Trophoblast cell (in vitro differentiated cells and primary cell): ENCODE data around the gene MYL6B.
A peak's percentile ranks its signal among the peaks of the same experiment; 100 is the strongest.

Experiments
- DNase-seq, 2 donors: peaks; one replicate each; pipeline ENCODE4 v3.0.0-alpha.2; 2016
- H2AFZ ChIP-seq: 2 replicates; pipeline ENCODE4 v1.6.1; 2013; ENCODE audit warnings: low read length, moderate library complexity, mild to moderate bottlenecking; ENCODE audit not compliant: insufficient read depth, poor library complexity
- H2AK5ac ChIP-seq: 2 replicates; pipeline ENCODE4 v1.6.1; 2013; ENCODE audit warnings: mild to moderate bottlenecking, low read length
- H2BK120ac ChIP-seq: 2 replicates; pipeline ENCODE4 v1.6.1; 2013; ENCODE audit warnings: low read length, mild to moderate bottlenecking, moderate library complexity; ENCODE audit not compliant: insufficient read depth, poor library complexity
- H2BK12ac ChIP-seq: 2 replicates; pipeline ENCODE4 v1.6.1; 2013; ENCODE audit warnings: mild to moderate bottlenecking, low read length, moderate library complexity
- H2BK5ac ChIP-seq: 2 replicates; pipeline ENCODE4 v1.6.1; 2013; ENCODE audit warnings: low read length, low read depth, moderate library complexity, mild to moderate bottlenecking; ENCODE audit not compliant: poor library complexity
- H3K14ac ChIP-seq: 2 replicates; pipeline ENCODE4 v1.6.1; 2013; ENCODE audit warnings: mild to moderate bottlenecking, low read length
- H3K18ac ChIP-seq: 2 replicates; pipeline ENCODE4 v1.6.1; 2013; ENCODE audit warnings: mild to moderate bottlenecking, low read length
- H3K23ac ChIP-seq: 2 replicates; pipeline ENCODE4 v1.6.1; 2013; ENCODE audit warnings: low read length
- H3K27ac ChIP-seq: 2 replicates; pipeline ENCODE4 v1.5.1; 2013; ENCODE audit warnings: low read depth, mild to moderate bottlenecking, inconsistent platforms, low read length, moderate library complexity
- H3K27me3 ChIP-seq: 2 replicates; pipeline ENCODE4 v1.6.1; 2013; ENCODE audit warnings: inconsistent platforms, mild to moderate bottlenecking, low read length, moderate library complexity; ENCODE audit not compliant: insufficient read depth
- H3K36me3 ChIP-seq, 2 experiments: 1 replicate in 1 of 2; 2 replicates in 1 of 2; pipeline ENCODE4 v1.6.1; 2013; ENCODE audit warnings: low read length in 2 of 2, mild to moderate bottlenecking in 2 of 2, moderate library complexity in 1 of 2; ENCODE audit not compliant: insufficient read depth in 2 of 2, control insufficient read depth in 1 of 2
- H3K4ac ChIP-seq: 2 replicates; pipeline ENCODE4 v1.6.1; 2013; ENCODE audit warnings: low read depth, mild to moderate bottlenecking, low read length, moderate library complexity
- H3K4me1 ChIP-seq, 2 experiments: 1 replicate in 1 of 2; 2 replicates in 1 of 2; pipeline ENCODE4 v1.6.1; 2013; ENCODE audit warnings: low read length in 2 of 2, mild to moderate bottlenecking in 2 of 2, moderate library complexity in 1 of 2; ENCODE audit not compliant: insufficient read depth in 2 of 2, control insufficient read depth in 1 of 2
- H3K4me2 ChIP-seq: 2 replicates; pipeline ENCODE4 v1.6.1; 2013; ENCODE audit warnings: inconsistent platforms, mild to moderate bottlenecking, low read length, moderate library complexity
- H3K4me3 ChIP-seq: 2 replicates; pipeline ENCODE4 v1.5.1; 2013; ENCODE audit warnings: mild to moderate bottlenecking, low read depth, low read length, inconsistent platforms
- H3K79me1 ChIP-seq: one replicate; pipeline ENCODE4 v1.6.1; 2013; ENCODE audit warnings: low read length
- H3K79me2 ChIP-seq: 2 replicates; pipeline ENCODE4 v1.6.1; 2013; ENCODE audit warnings: low read length, mild to moderate bottlenecking; ENCODE audit not compliant: control insufficient read depth, insufficient read depth, poor library complexity
- H3K9ac ChIP-seq: 2 replicates; pipeline ENCODE4 v1.6.1; 2013; ENCODE audit warnings: mild to moderate bottlenecking, low read length
- H3K9me3 ChIP-seq: 2 replicates; pipeline ENCODE4 v1.6.1; 2013; ENCODE audit warnings: low read depth, mild to moderate bottlenecking, control low read depth, inconsistent platforms, low read length; ENCODE audit not compliant: insufficient read depth
- H4K12ac ChIP-seq: 2 replicates; pipeline ENCODE4 v1.6.1; 2013; ENCODE audit warnings: low read depth, mild to moderate bottlenecking, low read length, moderate library complexity
- H4K8ac ChIP-seq: 2 replicates; pipeline ENCODE4 v1.6.1; 2013; ENCODE audit warnings: low read depth, mild to moderate bottlenecking, low read length, moderate library complexity
- H4K91ac ChIP-seq: one replicate; pipeline ENCODE4 v1.6.1; 2013; ENCODE audit warnings: low read depth, mild to moderate bottlenecking, low read length, moderate library complexity
- WGBS: extraction: QIAGEN DNeasy Blood & Tissue Kit; methylation state at CpG from one replicate; pipeline ENCODE4 v1.1.7; 2013; ENCODE audit warnings: missing lambda C conversion rate; ENCODE audit not compliant: insufficient read length, insufficient coverage; ENCODE audit errors: extremely low coverage; 5-methylcytosine and 5-hydroxymethylcytosine counted together

The MYL6B gene

GRCh38 chr12:56172839-56173238, 20.5 kb downstream of the MYL6B start:
- no peak overlapping the region for H2AK5ac ChIP-seq
- WGBS, result no CpG with 5 or more reads among the region's 7 CpGs
- peaks cover 57 to 65% of the 10 kb centered on the region in 2 experiments for H3K36me3 ChIP-seq

GRCh38 chr12:56178347-56178746, 26.0 kb downstream of the MYL6B start:
- H3K27ac ChIP-seq, result no peak overlapping the region
- H2AFZ ChIP-seq, result no peak overlapping the region
- no peak overlapping the region for H2BK5ac ChIP-seq
- H2BK120ac ChIP-seq, result no peak overlapping the region
- H3K4me2 ChIP-seq, result no peak overlapping the region
- no peak overlapping the region for H2AK5ac ChIP-seq
- H3K23ac ChIP-seq, result no peak overlapping the region
- no peaks in the 10 kb centered on the region for H3K79me2 ChIP-seq
- H3K27me3 ChIP-seq, result no peaks in the 10 kb centered on the region
- no peak for DNase-seq
- no peak overlapping the region for H4K8ac ChIP-seq
- peak overlapping the region; percentile 36 for H3K9ac ChIP-seq
- no CpG with 5 or more reads among the region's 3 CpGs for WGBS
- peaks cover 2% of the 10 kb centered on the region for H3K9me3 ChIP-seq
- no peak overlapping the region for H4K91ac ChIP-seq
- no peak overlapping the region for H3K4me3 ChIP-seq
- H3K79me1 ChIP-seq, result no peaks in the 10 kb centered on the region
- peaks cover 36 to 46% of the 10 kb centered on the region in 2 experiments for H3K36me3 ChIP-seq
- no peak overlapping the region for H3K4ac ChIP-seq
- H3K14ac ChIP-seq, result no peak overlapping the region
- no peak overlapping the region for H4K12ac ChIP-seq
- H3K18ac ChIP-seq, result no peak overlapping the region
- no peaks in the 10 kb centered on the region for H3K4me1 ChIP-seq
- H2BK12ac ChIP-seq, result no peak overlapping the region

More at GRCh38 chr12:56172839-56173238, 20.5 kb downstream of the MYL6B start:
- DNase-seq, result no peak
- H4K12ac ChIP-seq, result no peak overlapping the region
- no peak overlapping the region for H3K18ac ChIP-seq
- H3K4me1 ChIP-seq, result no peaks in the 10 kb centered on the region
- no peaks in the 10 kb centered on the region for H3K79me1 ChIP-seq
- H3K4me3 ChIP-seq, result peak overlapping the region; percentile 31
- no peak overlapping the region for H3K4me2 ChIP-seq
- no peak overlapping the region for H3K4ac ChIP-seq
- no peak overlapping the region for H4K8ac ChIP-seq
- no peak overlapping the region for H2AFZ ChIP-seq
- no peak overlapping the region for H2BK12ac ChIP-seq
- H3K23ac ChIP-seq, result no peak overlapping the region
- no peak overlapping the region for H3K14ac ChIP-seq
- no peak overlapping the region for H3K27ac ChIP-seq
- H3K9ac ChIP-seq, result no peak overlapping the region
- no peak overlapping the region for H2BK5ac ChIP-seq
- no peak overlapping the region for H4K91ac ChIP-seq
- H3K79me2 ChIP-seq, result no peaks in the 10 kb centered on the region
- H3K27me3 ChIP-seq, result no peaks in the 10 kb centered on the region
- H3K9me3 ChIP-seq, result no peaks in the 10 kb centered on the region
- H2BK120ac ChIP-seq, result no peak overlapping the region

- no peak overlapping the region for H3K18ac ChIP-seq
- peaks cover 14 to 20% of the 10 kb centered on the region in 2 experiments for H3K36me3 ChIP-seq
- no peak overlapping the region for H2BK120ac ChIP-seq
- H3K9ac ChIP-seq, result no peak overlapping the region
- H4K8ac ChIP-seq, result no peak overlapping the region
- no peak overlapping the region for H2BK5ac ChIP-seq
- no peak overlapping the region for H2AK5ac ChIP-seq
- peaks cover 0 to 8% of the 10 kb centered on the region in 2 experiments for H3K4me1 ChIP-seq
- H3K4me2 ChIP-seq, result no peak overlapping the region
- no peak for DNase-seq
- no peak overlapping the region for H4K91ac ChIP-seq
- no peak overlapping the region for H3K4me3 ChIP-seq
- WGBS, result no CpG with 5 or more reads among the region's 2 CpGs
- H2AFZ ChIP-seq, result no peak overlapping the region
- H3K14ac ChIP-seq, result no peak overlapping the region
- peaks cover 8% of the 10 kb centered on the region for H3K79me2 ChIP-seq
- H3K27ac ChIP-seq, result no peak overlapping the region
- H3K4ac ChIP-seq, result no peak overlapping the region
- no peak overlapping the region for H4K12ac ChIP-seq
- no peaks in the 10 kb centered on the region for H3K9me3 ChIP-seq
- no peak overlapping the region for H2BK12ac ChIP-seq
- H3K23ac ChIP-seq, result no peak overlapping the region
- peaks cover 10% of the 10 kb centered on the region for H3K79me1 ChIP-seq
- no peaks in the 10 kb centered on the region for H3K27me3 ChIP-seq
Observed at GRCh38 chr12:56186957-56187356, 34.6 kb downstream of the MYL6B start.

GRCh38 chr12:56188131-56188777, 35.9 kb downstream of the MYL6B start:
- Histone ChIP-seq H3K14ac (peak overlapping the region; percentile 84), H3K27ac (no peak overlapping the region), H2AK5ac (no peak overlapping the region), H3K9ac (peak overlapping the region; percentile 49), H4K8ac (no peak overlapping the region), H3K4me3 (peak overlapping the region; percentile 87), H3K79me2 (peaks cover 8% of the 10 kb centered on the region), H3K4me2 (peak overlapping the region; percentile 79), H3K18ac (no peak overlapping the region), H2BK5ac (no peak overlapping the region), H3K79me1 (peaks cover 10% of the 10 kb centered on the region), H2BK12ac (no peak overlapping the region), H3K27me3 (no peaks in the 10 kb centered on the region), H4K91ac (no peak overlapping the region), H4K12ac (peak overlapping the region; percentile 86), H3K36me3 (peaks cover 11 to 20% of the 10 kb centered on the region in 2 experiments), H3K4me1 (peaks cover 0 to 8% of the 10 kb centered on the region in 2 experiments), H3K23ac (no peak overlapping the region), H2BK120ac (no peak overlapping the region), H2AFZ (no peak overlapping the region), H3K4ac (peak overlapping the region; percentile 9), H3K9me3 (no peaks in the 10 kb centered on the region)
- no CpG with 5 or more reads among the region's 10 CpGs for WGBS
- peak in 1 of 2 donors; percentile 16 for DNase-seq
